Trophoblast cell (in vitro differentiated cells and primary cell): ENCODE data around the gene COL25A1.

Experiments used
- DNase-seq, 2 donors: peaks; one replicate each; pipeline ENCODE4 v3.0.0-alpha.2; 2016
- H2AFZ ChIP-seq: 2 replicates; pipeline ENCODE4 v1.6.1; 2013; ENCODE audit warnings: low read length, moderate library complexity, mild to moderate bottlenecking; ENCODE audit not compliant: insufficient read depth, poor library complexity
- H2AK5ac ChIP-seq: 2 replicates; pipeline ENCODE4 v1.6.1; 2013; ENCODE audit warnings: mild to moderate bottlenecking, low read length
- H2BK120ac ChIP-seq: 2 replicates; pipeline ENCODE4 v1.6.1; 2013; ENCODE audit warnings: low read length, mild to moderate bottlenecking, moderate library complexity; ENCODE audit not compliant: insufficient read depth, poor library complexity
- H2BK12ac ChIP-seq: 2 replicates; pipeline ENCODE4 v1.6.1; 2013; ENCODE audit warnings: mild to moderate bottlenecking, low read length, moderate library complexity
- H2BK5ac ChIP-seq: 2 replicates; pipeline ENCODE4 v1.6.1; 2013; ENCODE audit warnings: low read length, low read depth, moderate library complexity, mild to moderate bottlenecking; ENCODE audit not compliant: poor library complexity
- H3K14ac ChIP-seq: 2 replicates; pipeline ENCODE4 v1.6.1; 2013; ENCODE audit warnings: mild to moderate bottlenecking, low read length
- H3K18ac ChIP-seq: 2 replicates; pipeline ENCODE4 v1.6.1; 2013; ENCODE audit warnings: mild to moderate bottlenecking, low read length
- H3K23ac ChIP-seq: 2 replicates; pipeline ENCODE4 v1.6.1; 2013; ENCODE audit warnings: low read length
- H3K27ac ChIP-seq: 2 replicates; pipeline ENCODE4 v1.5.1; 2013; ENCODE audit warnings: low read depth, mild to moderate bottlenecking, inconsistent platforms, low read length, moderate library complexity
- H3K27me3 ChIP-seq: 2 replicates; pipeline ENCODE4 v1.6.1; 2013; ENCODE audit warnings: inconsistent platforms, mild to moderate bottlenecking, low read length, moderate library complexity; ENCODE audit not compliant: insufficient read depth
- H3K36me3 ChIP-seq, 2 experiments: 1 replicate in 1 of 2; 2 replicates in 1 of 2; pipeline ENCODE4 v1.6.1; 2013; ENCODE audit warnings: low read length in 2 of 2, mild to moderate bottlenecking in 2 of 2, moderate library complexity in 1 of 2; ENCODE audit not compliant: insufficient read depth in 2 of 2, control insufficient read depth in 1 of 2
- H3K4ac ChIP-seq: 2 replicates; pipeline ENCODE4 v1.6.1; 2013; ENCODE audit warnings: low read depth, mild to moderate bottlenecking, low read length, moderate library complexity
- H3K4me1 ChIP-seq, 2 experiments: 1 replicate in 1 of 2; 2 replicates in 1 of 2; pipeline ENCODE4 v1.6.1; 2013; ENCODE audit warnings: low read length in 2 of 2, mild to moderate bottlenecking in 2 of 2, moderate library complexity in 1 of 2; ENCODE audit not compliant: insufficient read depth in 2 of 2, control insufficient read depth in 1 of 2
- H3K4me2 ChIP-seq: 2 replicates; pipeline ENCODE4 v1.6.1; 2013; ENCODE audit warnings: inconsistent platforms, mild to moderate bottlenecking, low read length, moderate library complexity
- H3K4me3 ChIP-seq: 2 replicates; pipeline ENCODE4 v1.5.1; 2013; ENCODE audit warnings: mild to moderate bottlenecking, low read depth, low read length, inconsistent platforms
- H3K79me1 ChIP-seq: one replicate; pipeline ENCODE4 v1.6.1; 2013; ENCODE audit warnings: low read length
- H3K79me2 ChIP-seq: 2 replicates; pipeline ENCODE4 v1.6.1; 2013; ENCODE audit warnings: low read length, mild to moderate bottlenecking; ENCODE audit not compliant: control insufficient read depth, insufficient read depth, poor library complexity
- H3K9ac ChIP-seq: 2 replicates; pipeline ENCODE4 v1.6.1; 2013; ENCODE audit warnings: mild to moderate bottlenecking, low read length
- H3K9me3 ChIP-seq: 2 replicates; pipeline ENCODE4 v1.6.1; 2013; ENCODE audit warnings: low read depth, mild to moderate bottlenecking, control low read depth, inconsistent platforms, low read length; ENCODE audit not compliant: insufficient read depth
- H4K12ac ChIP-seq: 2 replicates; pipeline ENCODE4 v1.6.1; 2013; ENCODE audit warnings: low read depth, mild to moderate bottlenecking, low read length, moderate library complexity
- H4K8ac ChIP-seq: 2 replicates; pipeline ENCODE4 v1.6.1; 2013; ENCODE audit warnings: low read depth, mild to moderate bottlenecking, low read length, moderate library complexity
- H4K91ac ChIP-seq: one replicate; pipeline ENCODE4 v1.6.1; 2013; ENCODE audit warnings: low read depth, mild to moderate bottlenecking, low read length, moderate library complexity
- WGBS: extraction: QIAGEN DNeasy Blood & Tissue Kit; methylation state at CpG from one replicate; pipeline ENCODE4 v1.1.7; 2013; ENCODE audit warnings: missing lambda C conversion rate; ENCODE audit not compliant: insufficient read length, insufficient coverage; ENCODE audit errors: extremely low coverage; 5-methylcytosine and 5-hydroxymethylcytosine counted together

COL25A1 gene

GRCh38 chr4:108881986-108882385 lies 420.5 kb downstream of the COL25A1 start:
- Histone ChIP-seq H4K12ac (no peak overlapping the region), H3K14ac (no peak overlapping the region), H3K18ac (no peak overlapping the region), H2AFZ (no peak overlapping the region), H2AK5ac (no peak overlapping the region), H3K23ac (no peak overlapping the region), H3K27me3 (no peaks in the 10 kb centered on the region), H3K9ac (no peak overlapping the region), H3K4me2 (no peak overlapping the region), H4K8ac (no peak overlapping the region), H3K79me2 (no peaks in the 10 kb centered on the region), H3K27ac (no peak overlapping the region), H2BK120ac (no peak overlapping the region), H2BK5ac (no peak overlapping the region), H3K36me3 (no peaks in the 10 kb centered on the region), H2BK12ac (no peak overlapping the region), H4K91ac (no peak overlapping the region), H3K9me3 (no peaks in the 10 kb centered on the region), H3K79me1 (no peaks in the 10 kb centered on the region), H3K4ac (no peak overlapping the region), H3K4me1 (peaks cover 0 to 3% of the 10 kb centered on the region in 2 experiments), H3K4me3 (no peak overlapping the region)
- DNase-seq: no peak
- WGBS: no CpG with 5 or more reads among the region's 4 CpGs

- no peak overlapping the region for H4K91ac ChIP-seq
- H3K27ac ChIP-seq: no peak overlapping the region
- no peaks in the 10 kb centered on the region for H3K36me3 ChIP-seq
- no peaks in the 10 kb centered on the region for H3K79me1 ChIP-seq
- H4K8ac ChIP-seq: no peak overlapping the region
- H3K4me3 ChIP-seq: no peak overlapping the region
- H2BK120ac ChIP-seq: no peak overlapping the region
- H3K23ac ChIP-seq: no peak overlapping the region
- no peak overlapping the region for H3K4me2 ChIP-seq
- H2BK12ac ChIP-seq: no peak overlapping the region
- H3K4ac ChIP-seq: no peak overlapping the region
- H2BK5ac ChIP-seq: no peak overlapping the region
- no peak overlapping the region for H2AK5ac ChIP-seq
- no peak overlapping the region for H4K12ac ChIP-seq
- no peak overlapping the region for H3K9ac ChIP-seq
- no peak overlapping the region for H3K18ac ChIP-seq
- no peak overlapping the region for H2AFZ ChIP-seq
- peak; percentile 60 to 81 for DNase-seq
- peaks cover 0 to 3% of the 10 kb centered on the region in 2 experiments for H3K4me1 ChIP-seq
- no peaks in the 10 kb centered on the region for H3K79me2 ChIP-seq
- H3K9me3 ChIP-seq: no peaks in the 10 kb centered on the region
- H3K27me3 ChIP-seq: no peaks in the 10 kb centered on the region
- no CpG with 5 or more reads among the region's 3 CpGs for WGBS
- no peak overlapping the region for H3K14ac ChIP-seq
Observed at GRCh38 chr4:108881190-108881589, 421.3 kb downstream of the COL25A1 start.

GRCh38 chr4:108878806-108879205 lies 423.7 kb downstream of the COL25A1 start:
- Histone ChIP-seq H3K79me1 (no peaks in the 10 kb centered on the region), H3K9ac (no peak overlapping the region), H4K91ac (no peak overlapping the region), H3K14ac (no peak overlapping the region), H3K4me1 (peaks cover 0 to 3% of the 10 kb centered on the region in 2 experiments), H3K23ac (no peak overlapping the region), H2BK12ac (no peak overlapping the region), H3K79me2 (no peaks in the 10 kb centered on the region), H3K9me3 (no peaks in the 10 kb centered on the region), H2AK5ac (no peak overlapping the region), H4K12ac (no peak overlapping the region), H3K36me3 (no peaks in the 10 kb centered on the region), H3K18ac (no peak overlapping the region), H2AFZ (no peak overlapping the region), H3K27ac (no peak overlapping the region), H3K27me3 (no peaks in the 10 kb centered on the region), H2BK5ac (no peak overlapping the region), H2BK120ac (no peak overlapping the region), H3K4me3 (no peak overlapping the region), H4K8ac (no peak overlapping the region), H3K4ac (no peak overlapping the region), H3K4me2 (no peak overlapping the region)
- DNase-seq: no peak
- no CpG with 5 or more reads among the region's 3 CpGs for WGBS

GRCh38 chr4:108877821-108878220 lies 424.6 kb downstream of the COL25A1 start:
- Histone ChIP-seq H3K9ac (no peak overlapping the region), H3K79me1 (no peaks in the 10 kb centered on the region), H3K79me2 (no peaks in the 10 kb centered on the region), H3K4me1 (peaks cover 0 to 3% of the 10 kb centered on the region in 2 experiments), H4K8ac (no peak overlapping the region), H2AFZ (no peak overlapping the region), H2AK5ac (no peak overlapping the region), H3K4me2 (no peak overlapping the region), H4K91ac (no peak overlapping the region), H2BK5ac (no peak overlapping the region), H3K36me3 (no peaks in the 10 kb centered on the region), H3K4me3 (no peak overlapping the region), H2BK12ac (no peak overlapping the region), H3K23ac (no peak overlapping the region), H3K27ac (no peak overlapping the region), H3K14ac (no peak overlapping the region), H3K9me3 (no peaks in the 10 kb centered on the region), H3K18ac (no peak overlapping the region), H3K27me3 (no peaks in the 10 kb centered on the region), H2BK120ac (no peak overlapping the region), H4K12ac (no peak overlapping the region), H3K4ac (no peak overlapping the region)
- peak in 1 of 2 donors; percentile 48 for DNase-seq
- WGBS: no CpG with 5 or more reads among the region's 2 CpGs
